ENCODE results near the gene CCDC187.

CCDC187 gene

DNA sequence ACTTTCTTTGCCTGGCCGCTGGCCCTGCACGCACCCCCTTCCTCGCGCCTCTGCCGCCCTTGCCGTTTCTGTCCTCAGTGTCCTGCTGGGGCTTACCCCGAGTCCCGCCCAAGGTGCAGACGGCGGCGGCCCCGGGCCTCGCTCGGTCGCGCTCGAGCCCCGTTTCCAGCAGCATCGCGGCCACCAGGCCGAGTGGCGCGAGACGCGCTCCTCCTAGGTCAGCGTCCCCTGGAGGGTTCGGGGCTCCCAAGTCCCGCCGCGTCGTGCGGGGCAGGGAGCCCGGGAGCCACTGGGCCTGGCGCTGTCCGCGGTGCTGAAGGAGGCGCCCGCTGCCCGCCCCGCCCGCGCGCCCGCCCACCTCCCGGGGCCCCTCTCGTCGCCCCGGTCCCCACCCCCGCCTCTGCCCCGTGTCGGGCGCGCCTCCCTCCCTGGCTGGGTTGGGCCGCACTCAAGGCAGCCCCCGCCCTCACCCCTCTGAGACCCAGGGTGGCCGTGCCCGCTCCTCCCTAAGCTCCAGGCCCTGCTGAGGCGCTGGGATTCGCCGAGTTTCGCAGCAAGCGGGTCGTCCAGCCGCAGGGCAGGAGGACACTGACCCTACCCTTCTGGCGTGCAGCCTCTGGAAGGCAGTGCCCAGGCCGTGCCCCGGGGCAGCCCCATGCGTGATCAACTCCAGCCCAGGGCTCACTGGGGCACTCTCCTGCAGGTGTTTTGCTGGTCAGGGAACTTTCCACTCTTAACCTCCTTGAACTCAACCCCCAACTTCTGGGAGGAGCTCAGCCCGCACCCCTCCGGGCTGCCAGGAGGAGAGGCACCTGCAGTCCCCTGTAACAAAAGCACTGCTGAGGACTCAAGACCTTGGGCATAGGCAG is 98.8 kb downstream of the CCDC187 start, which contains the start of gene LHX3:
Gene LHX3 (minus strand): TSS at position 291 of the 869 bp plus-strand sequence. CDS start 116 bp downstream, at position 175.
- no peak for TF ChIP-seq ZNF274 (IDR thresholded peaks at IDR 0.05; ENCODE audit: low read depth, low read length)
- no peak within 1 kb of the TSS for H3K4me3 ChIP-seq (ENCODE audit: low read length)

DNA sequence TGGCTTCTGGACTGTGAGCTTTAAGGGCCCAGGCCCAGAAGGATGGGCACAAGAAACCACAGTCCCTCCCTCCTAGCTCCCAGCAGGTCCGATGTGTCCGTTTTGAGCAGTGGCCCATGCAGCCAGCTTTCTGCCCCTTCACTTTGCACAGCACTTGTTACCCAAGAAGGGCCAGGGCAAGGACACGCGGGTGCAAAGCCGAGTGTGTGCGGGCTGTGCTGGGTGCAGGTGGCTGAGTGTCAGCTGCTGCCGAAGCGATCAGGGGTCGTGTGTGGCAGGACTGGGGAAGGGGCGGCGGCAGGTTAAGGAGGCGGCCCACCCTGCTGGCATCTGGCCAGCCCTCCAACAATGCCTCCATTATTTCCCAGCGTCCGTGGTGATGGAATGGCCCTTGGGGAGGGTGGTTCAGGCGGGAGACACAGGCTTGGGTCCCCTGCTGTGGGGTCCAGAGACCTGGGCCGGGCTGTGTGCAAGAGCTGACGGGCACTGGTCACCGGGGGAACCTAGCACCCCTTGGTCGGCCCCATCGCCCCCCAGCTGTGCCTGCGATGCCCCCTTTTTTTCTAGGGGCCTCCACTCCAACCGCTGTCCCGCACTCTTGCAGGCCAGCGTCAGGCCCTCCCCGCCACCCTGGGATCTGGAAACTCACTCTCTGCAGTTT is 99.6 kb downstream of the CCDC187 start:
- TF ChIP-seq ZNF274 (IDR thresholded peaks at IDR 0.05; ENCODE audit: low read depth, low read length), result no peak

DNA sequence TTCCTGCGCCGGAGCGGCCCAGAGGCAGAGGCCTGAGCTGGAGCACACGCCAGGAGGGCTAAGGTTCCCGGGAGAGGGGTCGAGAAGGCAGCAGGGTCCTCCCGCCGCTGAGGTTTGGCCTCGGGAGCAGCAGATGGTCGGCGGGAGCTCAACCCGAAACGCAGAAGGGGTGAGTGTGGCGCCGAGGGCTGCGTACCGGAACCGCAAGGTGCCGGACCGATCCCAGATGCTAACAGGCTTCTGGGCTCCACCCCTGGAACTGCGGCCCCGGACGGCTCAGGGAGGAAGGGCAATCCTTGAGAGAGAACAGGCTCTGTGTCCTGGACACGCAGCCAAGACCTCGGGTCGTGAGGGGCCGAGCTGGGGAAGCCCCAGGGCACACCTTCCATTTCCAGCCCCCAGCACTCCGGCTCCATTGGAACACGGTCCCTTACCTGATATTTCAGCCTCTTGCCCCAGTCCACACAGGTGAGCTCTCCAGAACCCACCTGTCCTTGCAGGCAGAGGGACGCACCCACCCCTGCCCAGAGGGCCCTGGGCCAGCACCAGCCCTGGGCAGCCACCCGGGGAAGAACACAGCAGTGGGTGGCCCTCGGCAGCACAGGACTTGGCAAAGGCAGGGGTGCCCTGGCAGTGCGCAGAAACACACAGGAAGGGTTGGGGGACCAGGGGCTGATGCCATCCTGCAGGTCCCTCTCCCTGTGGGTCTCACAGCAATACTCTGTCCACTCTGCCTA is 100.3 kb downstream of the CCDC187 start:
- H3K4me3 ChIP-seq (ENCODE audit: low read length), result no peak overlapping the region

More for the DNA sequence above, 99.6 kb downstream of the CCDC187 start:
- H3K4me3 ChIP-seq (ENCODE audit: low read length), result no peak overlapping the region

DNA sequence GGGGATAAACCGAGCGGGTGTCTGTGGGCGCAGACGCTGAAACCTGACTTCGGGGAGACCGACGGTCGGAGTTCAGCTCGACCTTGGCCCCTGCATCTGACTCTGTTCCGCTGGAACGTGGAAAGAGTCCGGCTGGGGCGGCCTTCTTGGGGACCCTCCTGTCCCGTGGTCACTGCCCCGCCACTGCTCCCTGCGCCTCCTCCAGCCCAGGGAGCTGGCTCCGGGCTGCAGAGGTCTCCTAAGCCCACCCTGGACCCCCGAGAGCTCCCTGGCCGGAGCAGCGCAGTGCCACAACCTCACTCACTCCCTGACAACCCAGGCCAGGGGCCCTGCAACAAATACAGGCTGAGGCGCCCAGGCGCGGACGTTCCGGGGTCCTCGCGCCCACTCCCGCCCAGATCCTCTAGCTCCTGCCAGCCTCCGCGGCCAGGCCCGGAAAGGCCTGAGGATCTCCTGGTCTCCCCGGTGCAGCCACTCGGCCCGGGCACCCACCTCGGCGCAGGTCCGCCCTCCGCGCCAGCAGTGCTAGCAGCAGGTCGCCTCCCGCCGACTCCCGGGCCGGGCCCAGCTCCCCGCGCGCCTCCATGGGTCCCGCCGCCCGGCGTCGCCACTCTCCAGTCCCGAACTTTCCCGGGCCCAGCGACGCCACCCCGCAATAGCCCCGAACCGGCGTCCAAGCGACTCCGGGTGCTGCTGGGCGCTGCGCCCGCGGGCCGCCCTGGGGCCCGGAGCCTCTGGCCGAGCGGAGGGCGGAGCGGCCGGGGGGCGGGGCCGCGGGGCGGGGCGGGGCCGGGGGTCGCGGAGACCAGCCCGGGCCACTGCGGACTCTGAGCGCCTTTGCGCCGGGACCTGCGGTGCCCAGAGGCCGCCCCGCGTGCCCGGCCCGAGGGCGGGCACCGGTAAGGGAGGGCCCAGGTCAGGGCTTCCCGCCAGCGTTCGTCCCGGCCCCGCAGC is 101.2 kb downstream of the CCDC187 start:
- TF ChIP-seq ZNF274 (IDR thresholded peaks at IDR 0.05; ENCODE audit: low read depth, low read length), result no peak
- H3K4me3 ChIP-seq (ENCODE audit: low read length), result no peak overlapping the region

More for the DNA sequence above, 100.3 kb downstream of the CCDC187 start:
- no peak for TF ChIP-seq ZNF274 (IDR thresholded peaks at IDR 0.05; ENCODE audit: low read depth, low read length)

DNA sequence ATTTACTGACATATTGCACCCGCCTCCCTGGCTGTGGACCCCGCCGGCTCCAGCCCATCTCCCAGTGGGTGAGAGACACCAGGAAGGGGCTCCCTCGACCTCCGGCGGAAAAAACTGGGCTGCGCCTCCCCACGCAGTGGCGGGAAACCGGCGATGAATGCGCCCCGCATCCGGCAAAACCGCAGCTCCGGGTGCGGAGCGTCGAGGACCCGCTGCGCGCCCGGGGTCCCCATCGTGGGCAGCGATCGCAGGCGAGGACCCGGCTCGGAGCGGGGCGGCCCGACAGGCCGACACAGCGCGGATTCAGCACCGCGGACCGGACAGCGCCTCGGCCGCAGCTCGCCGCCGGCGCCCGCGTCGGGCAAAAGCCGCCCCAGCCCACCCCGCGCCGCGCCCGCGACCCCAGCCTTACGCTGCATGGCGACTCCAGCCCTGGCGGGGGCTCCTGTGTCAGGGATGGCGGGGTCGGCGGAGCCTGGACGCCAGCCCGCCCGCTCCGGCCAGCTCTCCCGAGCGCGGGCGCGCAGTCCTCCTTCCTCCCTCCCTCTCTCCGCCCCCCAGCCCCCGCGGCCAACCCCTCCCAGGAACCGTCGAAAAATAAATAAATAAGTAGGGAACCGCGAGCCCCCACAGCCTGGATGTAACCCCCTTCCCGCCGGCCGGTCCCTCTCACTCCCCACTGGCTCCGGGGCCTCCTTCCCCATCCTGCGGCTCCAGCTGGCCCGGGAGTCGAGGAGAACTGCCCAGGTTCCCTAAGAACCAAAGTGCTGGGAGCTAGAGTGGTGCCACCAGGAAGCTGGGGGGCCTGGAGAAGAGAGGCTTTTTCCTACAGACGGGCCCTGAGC is 102.1 kb downstream of the CCDC187 start:
- TF ChIP-seq ZNF274 (IDR thresholded peaks at IDR 0.05; ENCODE audit: low read depth, low read length), result no peak
- no peak overlapping the region for H3K4me3 ChIP-seq (ENCODE audit: low read length)

DNA sequence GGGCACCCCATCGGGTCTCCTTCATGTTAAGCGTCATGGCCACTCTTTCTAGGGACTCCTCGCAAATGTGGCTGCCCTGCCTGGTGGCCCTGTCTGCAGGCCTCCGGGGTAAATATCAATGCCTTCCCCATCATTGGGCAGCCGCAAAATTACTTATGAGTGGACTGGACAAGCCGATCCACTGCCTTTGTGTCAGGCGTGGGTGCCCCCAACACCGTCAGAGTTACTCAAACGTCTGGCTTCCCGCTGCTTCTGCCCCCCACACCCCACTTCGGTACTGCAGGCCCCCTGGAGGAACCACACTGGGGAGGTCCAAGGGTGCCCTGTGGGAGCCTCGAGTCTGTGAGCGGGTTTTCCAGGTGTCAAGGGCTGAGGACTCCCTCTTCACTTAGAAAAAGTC is 102.7 kb downstream of the CCDC187 start:
- TF ChIP-seq ZNF274 (IDR thresholded peaks at IDR 0.05; ENCODE audit: low read depth, low read length), result no peak
- no peak overlapping the region for H3K4me3 ChIP-seq (ENCODE audit: low read length)

DNA sequence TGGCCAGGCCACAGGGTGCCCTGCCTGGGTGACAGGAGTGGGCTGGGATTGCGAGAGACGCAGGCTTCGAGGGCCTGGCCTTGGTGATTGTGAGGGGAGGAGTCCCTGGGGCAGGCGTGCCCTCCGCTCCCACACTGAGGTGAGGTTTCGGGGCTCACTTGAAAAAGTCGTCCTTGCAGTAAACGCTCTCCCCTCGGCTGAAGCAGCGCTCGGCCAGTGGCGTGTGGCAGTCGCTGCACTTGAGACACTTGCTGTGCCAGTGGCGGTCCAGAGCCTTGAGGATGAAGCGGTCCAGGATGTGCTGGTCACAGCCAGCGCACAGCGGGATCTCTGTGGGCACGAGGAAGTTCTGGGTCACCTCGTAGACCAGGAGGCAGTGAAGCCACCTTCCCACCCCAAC is 103.5 kb downstream of the CCDC187 start:
- no peak for TF ChIP-seq ZNF274 (IDR thresholded peaks at IDR 0.05; ENCODE audit: low read depth, low read length)
- H3K4me3 ChIP-seq (ENCODE audit: low read length), result no peak overlapping the region
